ENCODE measurements around the gene DUS4L.

- TF ChIP-seq CTCF (IDR thresholded peaks at IDR 0.05; ENCODE audit: poor library complexity) (no peak), EZH2 (IDR thresholded peaks at IDR 0.05; ENCODE audit: borderline replicate concordance) (no peak), EZH2phosphoT487 (IDR thresholded peaks at IDR 0.05; ENCODE audit: low read depth, severe bottlenecking, unreplicated experiment) (no peak)
Measured at GRCh38 chr7:107551936-107552335, 11.8 kb upstream of the DUS4L start.
